PC-9 (cell line): ENCODE data around the gene BANP. TPM values are rescaled to one million over a fixed set of nuclear protein-coding genes. Genes with fewer than 3 reads are reported as not detected.

Source experiments
- BruUV-seq: library from RNA; stranded (reverse); fragments of 400-500 nt; replicated peaks from 2 replicates; lab custom pipeline; 2021; lab: Mats Ljungman, UMichigan
- CTCF ChIA-PET: fragments of 300-600 bp; sonication (Branson Sonifier 250); formaldehyde crosslinking; loops from one replicate; lab custom pipeline; 2022; ENCODE audit warnings: antibody characterized with exemption; lab: Charles Lee
- POLR2A ChIA-PET: fragments of 300-600 bp; sonication (Branson Sonifier 250); formaldehyde crosslinking; loops from one replicate; lab custom pipeline; 2022; ENCODE audit warnings: antibody characterized with exemption; ENCODE audit not compliant: unreplicated experiment; lab: Charles Lee
- DNase-seq, 2 experiments: peaks; one replicate each; pipeline versions ENCODE4 v3.0.0 to v3.0.0-alpha.2; 2015 to 2022; ENCODE audit warnings: mixed read lengths in 1 of 2
- H2AFZ ChIP-seq: fragments of 200-600 bp; sonication (generic); 2 replicates; pipeline ENCODE4 v1.8.1; 2017; ENCODE audit warnings: antibody characterized with exemption
- H3F3A ChIP-seq: fragments of 200-600 bp; sonication (generic); 2 replicates; pipeline ENCODE4 v1.8.1; 2017; ENCODE audit warnings: antibody characterized with exemption, mild to moderate bottlenecking, low read depth; ENCODE audit not compliant: insufficient read depth
- H3K27ac ChIP-seq: fragments of 200-600 bp; sonication (generic); 2 replicates; pipeline ENCODE4 v1.6.1; 2016; ENCODE audit warnings: mixed run types
- H3K27me3 ChIP-seq: fragments of 200-600 bp; sonication (generic); 2 replicates; pipeline ENCODE4 v1.6.1; 2016; ENCODE audit warnings: low read depth, mixed run types; ENCODE audit not compliant: insufficient read depth
- H3K36me3 ChIP-seq: fragments of 200-600 bp; sonication (generic); 2 replicates; pipeline ENCODE4 v1.6.1; 2016; ENCODE audit warnings: low read depth, mixed run types
- H3K4me1 ChIP-seq: fragments of 200-600 bp; sonication (generic); replicated peaks from 2 replicates; pipeline ENCODE4 v1.6.1; 2016; ENCODE audit warnings: mixed run types; ENCODE audit not compliant: insufficient read depth
- H3K4me2 ChIP-seq: fragments of 200-600 bp; sonication (generic); 2 replicates; pipeline ENCODE4 v1.6.1; 2017; ENCODE audit warnings: mixed run types
- H3K4me3 ChIP-seq: fragments of 200-600 bp; sonication (generic); 2 replicates; pipeline ENCODE4 v1.6.1; 2016; ENCODE audit warnings: mixed run types
- H3K79me2 ChIP-seq: fragments of 200-600 bp; sonication (generic); 2 replicates; pipeline ENCODE4 v1.6.1; 2017; ENCODE audit warnings: low read depth, mixed run types
- H3K9me2 ChIP-seq: fragments of 200-600 bp; sonication (generic); 2 replicates; pipeline ENCODE4 v1.8.1; 2017; ENCODE audit warnings: mild to moderate bottlenecking; ENCODE audit not compliant: insufficient read depth
- H3K9me3 ChIP-seq: fragments of 200-600 bp; sonication (generic); 2 replicates; pipeline ENCODE4 v1.8.1; 2016; ENCODE audit warnings: low read depth; ENCODE audit not compliant: insufficient read depth
- H4K20me1 ChIP-seq: fragments of 200-600 bp; sonication (generic); 2 replicates; pipeline ENCODE4 v1.8.1; 2017; ENCODE audit not compliant: insufficient read depth
- CTCF ChIP-seq: fragments of 200-600 bp; sonication (generic); conservative IDR thresholded peaks from 2 replicates; pipeline ENCODE4 v1.6.1; 2017; ENCODE audit warnings: mixed run types, antibody characterized with exemption, mild to moderate bottlenecking, moderate library complexity
- EZH2 ChIP-seq: fragments of 200-600 bp; sonication (generic); IDR thresholded peaks from 2 replicates; pipeline ENCODE4 v1.8.0; 2017; ENCODE audit warnings: antibody characterized with exemption, low read depth
- intact Hi-C: fragments of 100-400 bp; cut with micrococcal nuclease; formaldehyde crosslinking; loops from one replicate; pipeline ENCODE4 v1.10.0; 2022; ENCODE audit not compliant: unreplicated experiment
- total RNA-seq: library from RNA; stranded (reverse); gene quantifications from 2 replicates; pipeline ENCODE4 v1.2.3, GENCODE V29; 2021

Gene BANP
- total RNA-seq, 1 experiment from 2014 or later = 73.2 TPM

GRCh38 chr16:88077328-88078108, 126.3 kb downstream of the BANP start:
- Histone ChIP-seq H3K9me2 (no peaks in the 10 kb centered on the region), H3K4me2 (no peak overlapping the region), H3K79me2 (no peaks in the 10 kb centered on the region), H3K27me3 (no peaks in the 10 kb centered on the region), H3K4me1 (no peaks in the 10 kb centered on the region), H3F3A (no peaks in the 10 kb centered on the region), H3K27ac (no peak overlapping the region), H3K4me3 (no peak overlapping the region), H2AFZ (no peak overlapping the region), H4K20me1 (no peaks in the 10 kb centered on the region; the same call in 1 of the 2 replicates), H3K36me3 (no peaks in the 10 kb centered on the region), H3K9me3 (no peaks in the 10 kb centered on the region)
- POLR2A ChIA-PET = no interaction called here
- BruUV-seq = no TSS peak
- intact Hi-C loops = no loop called here
- CTCF ChIA-PET = no interaction called here
- no peak for DNase-seq
- TF ChIP-seq CTCF (no peak), EZH2 (no peak)

- no peaks in the 10 kb centered on the region; the same call in 1 of the 2 replicates for H4K20me1 ChIP-seq
- H3K9me3 ChIP-seq = no peaks in the 10 kb centered on the region
- CTCF ChIA-PET = no interaction called here
- intact Hi-C loops = no loop called here
- no peak overlapping the region for H2AFZ ChIP-seq
- POLR2A ChIA-PET = no interaction called here
- no peak overlapping the region for H3K4me3 ChIP-seq
- no peaks in the 10 kb centered on the region for H3K9me2 ChIP-seq
- no peaks in the 10 kb centered on the region for H3F3A ChIP-seq
- no peaks in the 10 kb centered on the region for H3K36me3 ChIP-seq
- no peak overlapping the region for H3K27ac ChIP-seq
- TF ChIP-seq CTCF = no peak
- TF ChIP-seq EZH2 = no peak
- H3K79me2 ChIP-seq = no peaks in the 10 kb centered on the region
- H3K27me3 ChIP-seq = no peaks in the 10 kb centered on the region
- no peak for DNase-seq
- no peak overlapping the region for H3K4me2 ChIP-seq
- BruUV-seq = no TSS peak
- H3K4me1 ChIP-seq = no peaks in the 10 kb centered on the region
Measured at GRCh38 chr16:88078111-88078775, 127.0 kb downstream of the BANP start.

DNA sequence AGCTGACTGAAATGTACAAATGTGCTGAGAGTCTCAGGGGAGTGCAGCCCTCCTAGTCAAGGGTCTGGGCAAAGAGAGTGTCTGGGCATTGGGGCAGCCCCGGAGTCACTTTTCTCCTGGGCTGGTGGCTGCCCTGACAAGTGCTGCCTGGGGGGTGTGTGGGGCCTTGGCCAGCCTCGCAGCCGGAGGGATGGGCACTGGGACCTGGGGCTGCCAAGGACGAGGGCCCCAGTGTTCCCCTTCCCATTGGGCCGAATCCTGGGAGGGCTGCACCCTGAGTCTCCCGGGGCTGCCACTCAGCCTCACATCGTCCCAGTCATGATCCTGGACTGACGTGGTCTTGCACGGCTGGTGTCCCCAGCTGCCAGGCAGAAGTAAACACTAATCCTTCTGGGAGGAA, 132.3 kb downstream of the BANP start:
- H3K4me3 ChIP-seq = no peak overlapping the region
- no peaks in the 10 kb centered on the region; the same call in 1 of the 2 replicates for H4K20me1 ChIP-seq
- H3K36me3 ChIP-seq = no peaks in the 10 kb centered on the region
- H3K4me2 ChIP-seq = no peak overlapping the region
- no peaks in the 10 kb centered on the region for H3K27me3 ChIP-seq
- H3K27ac ChIP-seq = no peak overlapping the region
- intact Hi-C loops = no loop called here
- ChIA-PET CTCF (no interaction called here), POLR2A (no interaction called here)
- no TSS peak for BruUV-seq
- H3F3A ChIP-seq = no peaks in the 10 kb centered on the region
- TF ChIP-seq CTCF (no peak), EZH2 (no peak)
- H3K9me3 ChIP-seq = no peaks in the 10 kb centered on the region
- no peaks in the 10 kb centered on the region for H3K79me2 ChIP-seq
- no peak for DNase-seq
- no peak overlapping the region for H2AFZ ChIP-seq
- H3K9me2 ChIP-seq = no peaks in the 10 kb centered on the region
- no peaks in the 10 kb centered on the region for H3K4me1 ChIP-seq
